Measurements from ENCODE around the gene SAMD14. TPM values are rescaled to one million over a fixed set of nuclear protein-coding genes. Genes with fewer than 3 reads are reported as not detected.

The SAMD14 gene
- polyA plus RNA-seq, 6 donors from 2014 or later: 0.11 to 0.31 TPM; not detected in 4

DNA sequence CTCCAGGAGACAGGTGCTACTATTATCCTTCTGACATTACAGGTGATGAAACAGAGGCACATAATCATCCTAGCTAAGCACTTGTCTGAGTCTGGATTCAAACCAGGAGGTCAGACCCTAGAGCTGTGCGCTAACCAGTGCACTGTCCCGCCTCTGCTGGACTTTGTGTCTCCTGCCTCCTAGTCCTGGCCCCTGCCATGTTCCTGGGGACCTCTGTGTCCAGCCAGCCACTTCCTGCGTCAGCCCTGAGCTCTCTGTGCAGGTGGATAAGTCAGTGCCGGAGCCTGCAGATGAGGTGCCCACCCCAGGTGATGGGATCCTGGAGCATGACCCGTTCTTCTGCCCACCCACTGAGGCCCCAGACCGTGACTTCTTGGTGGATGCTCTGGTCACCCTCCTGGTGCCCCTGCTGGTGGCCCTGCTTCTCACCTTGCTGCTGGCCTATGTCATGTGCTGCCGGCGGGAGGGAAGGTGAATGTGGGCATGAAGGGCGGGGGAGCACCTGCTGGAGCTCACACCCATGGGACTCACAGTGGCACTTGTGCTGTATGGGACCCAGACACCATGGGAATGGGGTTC, 40.0 kb upstream of the SAMD14 start:
- Mint-ChIP-seq H3K27ac (peak overlapping the region in 3 of 6 donors; percentile 88 to 97 (median 93)), H3K9me3 (no peaks in the 10 kb centered on the region), H3K36me3 (no peaks in the 10 kb centered on the region), H3K27me3 (peaks cover 0 to 9% (median 0%) of the 10 kb centered on the region in 3 donors), H3K4me3 (no peak overlapping the region), H3K4me1 (peaks cover 18 to 24% (median 23%) of the 10 kb centered on the region in 3 donors)
- no peak for DNase-seq
- no peak for ATAC-seq (ENCODE audit: low read depth in 2 of 2)

- H3K36me3 Mint-ChIP-seq: no peaks in the 10 kb centered on the region
Measured at GRCh38 chr17:50169121-50169764, 39.3 kb upstream of the SAMD14 start.

DNA sequence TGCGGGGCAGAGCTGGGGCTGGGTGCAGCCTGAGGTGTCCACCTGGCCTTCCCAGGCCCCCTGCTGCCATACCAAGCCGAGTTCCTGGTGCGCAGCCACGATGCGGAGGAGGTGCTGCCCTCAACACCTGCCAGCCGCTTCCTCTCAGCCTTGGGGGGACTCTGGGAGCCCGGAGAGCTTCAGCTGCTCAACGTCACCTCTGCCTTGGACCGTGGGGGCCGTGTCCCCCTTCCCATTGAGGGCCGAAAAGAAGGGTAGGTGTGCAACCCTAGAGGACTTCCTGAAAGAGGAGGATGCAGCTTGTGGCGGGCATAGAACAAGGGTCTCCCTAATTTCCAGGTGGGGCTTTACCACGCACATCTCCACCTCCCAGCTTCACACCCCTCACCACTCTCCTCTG, 38.4 kb upstream of the SAMD14 start:
- Mint-ChIP-seq H3K4me3 (peak overlapping the region in 2 of 8 donors; percentile 56 to 75), H3K27ac (peak overlapping the region in 4 of 6 donors; percentile 18 to 93 (median 64)), H3K4me1 (peaks cover 34 to 37% (median 35%) of the 10 kb centered on the region in 3 donors), H3K36me3 (no peaks in the 10 kb centered on the region), H3K27me3 (peaks cover 0 to 9% (median 0%) of the 10 kb centered on the region in 3 donors), H3K9me3 (no peaks in the 10 kb centered on the region)
- no peak for DNase-seq
- no peak for ATAC-seq (ENCODE audit: low read depth in 2 of 2)

More at GRCh38 chr17:50169121-50169764, 39.3 kb upstream of the SAMD14 start:
- Mint-ChIP-seq H3K27ac (peak overlapping the region; percentile 6 to 97 (median 86)), H3K4me1 (peaks cover 25 to 27% (median 26%) of the 10 kb centered on the region in 3 donors), H3K4me3 (peak overlapping the region; percentile 10 to 81 (median 72)), H3K27me3 (peaks cover 0 to 9% (median 0%) of the 10 kb centered on the region in 3 donors), H3K9me3 (no peaks in the 10 kb centered on the region)
- ATAC-seq (ENCODE audit: low read depth in 2 of 2): peak; percentile 88 to 92
- DNase-seq: peak; percentile 72

DNA sequence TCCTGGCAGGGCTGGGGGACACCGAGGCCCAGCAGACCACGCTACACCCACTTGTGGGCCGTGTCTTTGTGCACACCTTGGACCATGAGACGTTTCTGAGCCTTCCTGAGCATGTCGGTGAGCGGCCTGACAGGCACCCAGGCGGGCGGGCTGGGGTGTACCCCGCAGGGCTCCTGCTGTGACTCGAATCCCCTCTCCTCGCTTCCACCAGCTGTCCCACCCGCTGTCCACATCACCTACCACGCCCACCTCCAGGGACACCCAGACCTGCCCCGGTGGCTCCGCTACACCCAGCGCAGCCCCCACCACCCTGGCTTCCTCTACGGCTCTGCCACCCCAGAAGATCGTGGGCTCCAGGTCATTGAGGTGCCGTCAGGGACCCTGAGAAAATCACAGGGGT, 37.4 kb upstream of the SAMD14 start:
- no peak for ATAC-seq (ENCODE audit: low read depth in 2 of 2)
- H3K9me3 Mint-ChIP-seq: no peaks in the 10 kb centered on the region
- H3K27ac Mint-ChIP-seq: peak overlapping the region in 1 of 6 donors; percentile 93
- peaks cover 44 to 45% (median 44%) of the 10 kb centered on the region in 3 donors for H3K4me1 Mint-ChIP-seq
- H3K4me3 Mint-ChIP-seq: no peak overlapping the region
- H3K27me3 Mint-ChIP-seq: peaks cover 0 to 9% (median 0%) of the 10 kb centered on the region in 3 donors
- no peak for DNase-seq
- H3K36me3 Mint-ChIP-seq: no peaks in the 10 kb centered on the region

DNA sequence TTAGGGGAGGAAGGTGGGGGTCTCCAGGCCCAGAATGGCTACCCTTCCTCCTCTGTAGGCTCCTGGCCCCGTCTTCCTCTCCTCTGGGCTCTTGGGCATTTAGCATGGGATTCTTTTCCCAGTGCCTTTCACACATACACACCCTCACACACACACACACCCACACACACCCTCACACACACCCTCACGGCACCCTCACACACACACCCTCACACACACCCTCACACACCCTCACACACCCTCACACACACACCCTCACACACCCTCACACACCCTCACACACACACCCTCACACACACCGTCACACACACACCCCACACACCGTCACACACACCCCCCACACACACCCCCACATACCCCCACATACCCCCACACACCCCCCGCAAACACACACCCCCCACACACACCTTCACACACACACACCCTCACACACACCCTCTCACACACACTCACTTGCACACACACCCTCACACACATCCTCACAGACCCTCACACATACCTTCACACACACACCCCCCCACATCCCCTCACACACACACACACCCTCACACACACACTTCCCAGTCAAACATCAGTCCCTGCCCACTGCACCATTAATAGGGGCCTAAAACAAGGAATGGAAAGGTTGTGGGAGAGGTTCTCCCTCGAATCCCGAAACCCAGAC, 36.7 kb upstream of the SAMD14 start:
- H3K27ac Mint-ChIP-seq: peak overlapping the region in 1 of 6 donors; percentile 88
- no peak overlapping the region for H3K4me3 Mint-ChIP-seq
- ATAC-seq (ENCODE audit: low read depth in 2 of 2): no peak
- no peak for DNase-seq
- H3K9me3 Mint-ChIP-seq: no peaks in the 10 kb centered on the region
- peaks cover 49 to 52% (median 52%) of the 10 kb centered on the region in 3 donors for H3K4me1 Mint-ChIP-seq
- H3K36me3 Mint-ChIP-seq: no peaks in the 10 kb centered on the region
- peaks cover 0 to 9% (median 0%) of the 10 kb centered on the region in 3 donors for H3K27me3 Mint-ChIP-seq

GRCh38 chr17:50165867-50166517, 36.0 kb upstream of the SAMD14 start, which contains the start of gene SGCA:
SGCA (plus strand) TSS chr17:50166005; CDS start chr17:50166041, 36 bp downstream.
- Mint-ChIP-seq H3K4me1 (peaks cover 53 to 58% (median 56%) of the 10 kb centered on the region in 3 donors), H3K4me3 (peak within 1 kb of the TSS in 1 of 8 donors; percentile 38), H3K27ac (peak within 1 kb of the TSS in 5 of 6 donors; percentile 38 to 90 (median 79)), H3K36me3 (no peaks in the 10 kb centered on the region), H3K27me3 (peaks cover 0 to 9% (median 0%) of the 10 kb centered on the region in 3 donors), H3K9me3 (no peaks in the 10 kb centered on the region)
- no peak for DNase-seq
- no peak for ATAC-seq (ENCODE audit: low read depth in 2 of 2)

GRCh38 chr17:50165466-50165865, 35.5 kb upstream of the SAMD14 start:
- H3K27ac Mint-ChIP-seq: peak overlapping the region in 4 of 6 donors; percentile 38 to 90 (median 65)
- no peaks in the 10 kb centered on the region for H3K36me3 Mint-ChIP-seq
- peak overlapping the region in 1 of 8 donors; percentile 38 for H3K4me3 Mint-ChIP-seq
- H3K4me1 Mint-ChIP-seq: peaks cover 58 to 62% (median 59%) of the 10 kb centered on the region in 3 donors
- H3K9me3 Mint-ChIP-seq: no peaks in the 10 kb centered on the region
- ATAC-seq (ENCODE audit: low read depth in 2 of 2): no peak
- peaks cover 0 to 9% (median 0%) of the 10 kb centered on the region in 3 donors for H3K27me3 Mint-ChIP-seq
- DNase-seq: no peak

GRCh38 chr17:50165066-50165465, 35.1 kb upstream of the SAMD14 start:
- H3K9me3 Mint-ChIP-seq: no peaks in the 10 kb centered on the region
- H3K4me1 Mint-ChIP-seq: peaks cover 58 to 62% (median 59%) of the 10 kb centered on the region in 3 donors

GRCh38 chr17:50164697-50164988, 34.7 kb upstream of the SAMD14 start:
- no peak for DNase-seq
- ATAC-seq (ENCODE audit: low read depth in 2 of 2): no peak
- no peaks in the 10 kb centered on the region for H3K9me3 Mint-ChIP-seq
- peaks cover 58 to 62% (median 59%) of the 10 kb centered on the region in 3 donors for H3K4me1 Mint-ChIP-seq
- peak overlapping the region in 1 of 6 donors; percentile 26 for H3K27ac Mint-ChIP-seq
- H3K27me3 Mint-ChIP-seq: peaks cover 0 to 9% (median 0%) of the 10 kb centered on the region in 3 donors
- H3K36me3 Mint-ChIP-seq: no peaks in the 10 kb centered on the region
- no peak overlapping the region for H3K4me3 Mint-ChIP-seq

More at GRCh38 chr17:50165066-50165465, 35.1 kb upstream of the SAMD14 start:
- no peaks in the 10 kb centered on the region for H3K36me3 Mint-ChIP-seq
- H3K4me3 Mint-ChIP-seq: peak overlapping the region in 1 of 8 donors; percentile 38
- peaks cover 0 to 9% (median 0%) of the 10 kb centered on the region in 3 donors for H3K27me3 Mint-ChIP-seq
- no peak for DNase-seq
- peak overlapping the region in 4 of 6 donors; percentile 38 to 90 (median 65) for H3K27ac Mint-ChIP-seq
- ATAC-seq (ENCODE audit: low read depth in 2 of 2): no peak

DNA sequence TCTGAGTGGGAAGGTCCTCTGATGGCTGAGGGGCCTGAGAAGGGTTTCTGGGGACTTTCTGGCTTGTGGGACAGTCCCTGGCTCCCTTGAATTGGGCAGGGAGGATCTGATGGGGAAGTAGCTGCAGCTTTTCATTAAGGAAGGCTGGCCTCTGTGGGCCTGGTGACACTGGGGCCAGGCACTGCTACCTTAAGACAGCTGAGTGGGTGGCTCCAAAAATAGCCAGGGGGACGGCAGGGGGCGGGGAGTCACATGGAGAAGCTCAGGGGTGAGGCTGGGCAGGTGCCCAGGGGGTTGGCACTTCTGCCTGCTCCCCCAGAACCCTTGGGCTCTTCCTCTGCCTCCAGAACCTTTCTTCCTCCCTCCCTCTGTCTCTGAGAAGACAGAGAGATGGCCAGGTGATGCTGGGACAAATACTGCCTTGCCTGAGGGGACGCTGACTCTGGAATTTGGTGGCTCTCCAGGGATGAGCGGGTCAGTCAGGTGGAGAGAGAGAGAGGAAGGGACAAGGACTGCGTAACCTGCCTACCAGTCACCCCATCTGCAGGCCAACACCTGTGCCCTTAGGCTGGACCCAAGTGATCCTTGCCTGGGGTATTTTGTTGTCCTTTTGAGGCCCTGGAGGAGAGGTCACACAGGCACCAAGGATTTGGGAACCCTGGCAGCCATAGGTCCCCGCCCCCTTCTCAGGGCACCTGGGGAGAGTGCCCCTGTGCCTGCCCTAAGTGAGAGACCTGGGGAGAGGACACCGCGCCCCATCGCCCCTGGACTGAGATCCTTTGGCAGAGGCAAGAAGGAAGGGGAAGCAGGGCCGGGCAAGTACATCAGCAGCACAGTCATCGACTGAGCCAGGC, 34.1 kb upstream of the SAMD14 start:
- ATAC-seq (ENCODE audit: low read depth in 2 of 2) (peak; percentile 48 to 53), DNase-seq (peak; percentile 70)
- H3K27me3 Mint-ChIP-seq: peaks cover 0 to 4% (median 0%) of the 10 kb centered on the region in 3 donors
- H3K9me3 Mint-ChIP-seq: no peaks in the 10 kb centered on the region
- peak overlapping the region; percentile 14 to 88 (median 66) for H3K4me3 Mint-ChIP-seq
- H3K27ac Mint-ChIP-seq: peak overlapping the region; percentile 70 to 92 (median 78)
- H3K4me1 Mint-ChIP-seq: peaks cover 53 to 56% (median 55%) of the 10 kb centered on the region in 3 donors
- H3K36me3 Mint-ChIP-seq: no peaks in the 10 kb centered on the region

- no peaks in the 10 kb centered on the region for H3K9me3 Mint-ChIP-seq
- ATAC-seq (ENCODE audit: low read depth in 2 of 2) (no peak), DNase-seq (no peak)
- H3K4me1 Mint-ChIP-seq: peaks cover 45 to 50% (median 49%) of the 10 kb centered on the region in 3 donors
- H3K27ac Mint-ChIP-seq: peak overlapping the region in 2 of 6 donors; percentile 49 to 90
- H3K4me3 Mint-ChIP-seq: peak overlapping the region in 7 of 8 donors; percentile 9 to 80 (median 63)
- no peaks in the 10 kb centered on the region for H3K27me3 Mint-ChIP-seq
- no peaks in the 10 kb centered on the region for H3K36me3 Mint-ChIP-seq
Measured at GRCh38 chr17:50162466-50163254, 32.7 kb upstream of the SAMD14 start.

GRCh38 chr17:50161911-50162288, 31.9 kb upstream of the SAMD14 start:
- DNase-seq (no peak), ATAC-seq (ENCODE audit: low read depth in 2 of 2) (no peak)
- H3K27ac Mint-ChIP-seq: peak overlapping the region; percentile 49 to 95 (median 88)
- no peaks in the 10 kb centered on the region for H3K9me3 Mint-ChIP-seq
- no peaks in the 10 kb centered on the region for H3K36me3 Mint-ChIP-seq
- H3K4me1 Mint-ChIP-seq: peaks cover 43 to 50% (median 48%) of the 10 kb centered on the region in 3 donors
- H3K27me3 Mint-ChIP-seq: no peaks in the 10 kb centered on the region
- H3K4me3 Mint-ChIP-seq: peak overlapping the region; percentile 73 to 92 (median 84)

Measured in naive B cell (primary cell).